ENCODE measurements around the gene ZNF777.
"Not testable (repeated sequence)": the region's sequence is repeated elsewhere in the genome, so short reads cannot be mapped to it uniquely, and the experiment has no call there.

Gene ZNF777

GRCh38 chr7:149495785-149496641 lies 35.2 kb upstream of the ZNF777 start:
- H3K27ac ChIP-seq (ENCODE audit: low read depth, low read length) = no peak overlapping the region

GRCh38 chr7:149494738-149495368 lies 34.0 kb upstream of the ZNF777 start:
- Histone ChIP-seq H3K9me3 (ENCODE audit: insufficient read depth, low read depth, low read length) (no peaks in the 10 kb centered on the region), H3K27ac (ENCODE audit: low read depth, low read length) (no peak overlapping the region), H3K36me3 (ENCODE audit: insufficient read depth, low read length) (peaks cover 43% of the 10 kb centered on the region), H3K9ac (ENCODE audit: low read depth, low read length) (no peak overlapping the region), H3K27me3 (ENCODE audit: insufficient read depth, low read length) (peaks cover 20% of the 10 kb centered on the region), H3K4me1 (ENCODE audit: insufficient read depth, low read length) (no peaks in the 10 kb centered on the region), H3K4me3 (ENCODE audit: low read length) (no peak overlapping the region)
- 94% methylated on average over 6 of the region's 6 CpGs for WGBS

More at GRCh38 chr7:149495785-149496641, 35.2 kb upstream of the ZNF777 start:
- Histone ChIP-seq H3K9me3 (ENCODE audit: insufficient read depth, low read depth, low read length) (no peaks in the 10 kb centered on the region), H3K4me1 (ENCODE audit: insufficient read depth, low read length) (no peaks in the 10 kb centered on the region), H3K9ac (ENCODE audit: low read depth, low read length) (no peak overlapping the region), H3K4me3 (ENCODE audit: low read length) (peak overlapping the region; percentile 87), H3K27me3 (ENCODE audit: insufficient read depth, low read length) (peaks cover 31% of the 10 kb centered on the region), H3K36me3 (ENCODE audit: insufficient read depth, low read length) (peaks cover 31% of the 10 kb centered on the region)
- 90% methylated on average over 11 of the region's 13 CpGs for WGBS

GRCh38 chr7:149493975-149494374 lies 33.1 kb upstream of the ZNF777 start:
- peaks cover 51% of the 10 kb centered on the region for H3K36me3 ChIP-seq (ENCODE audit: insufficient read depth, low read length)
- H3K9me3 ChIP-seq (ENCODE audit: insufficient read depth, low read depth, low read length); H3K9ac ChIP-seq (ENCODE audit: low read depth, low read length); H3K4me3 ChIP-seq (ENCODE audit: low read length); H3K27ac ChIP-seq (ENCODE audit: low read depth, low read length); H3K4me1 ChIP-seq (ENCODE audit: insufficient read depth, low read length): not testable (repeated sequence)
- 91% methylated on average over 16 of the region's 20 CpGs for WGBS
- peaks cover 11% of the 10 kb centered on the region; the same call in 1 of the 2 replicates for H3K27me3 ChIP-seq (ENCODE audit: insufficient read depth, low read length)

- Histone ChIP-seq H3K36me3 (ENCODE audit: insufficient read depth, low read length) (peaks cover 57% of the 10 kb centered on the region), H3K9ac (ENCODE audit: low read depth, low read length) (no peak overlapping the region), H3K4me3 (ENCODE audit: low read length) (no peak overlapping the region), H3K9me3 (ENCODE audit: insufficient read depth, low read depth, low read length) (no peaks in the 10 kb centered on the region), H3K4me1 (ENCODE audit: insufficient read depth, low read length) (no peaks in the 10 kb centered on the region), H3K27me3 (ENCODE audit: insufficient read depth, low read length) (peaks cover 5% of the 10 kb centered on the region; the same call in 1 of the 2 replicates), H3K27ac (ENCODE audit: low read depth, low read length) (no peak overlapping the region)
- WGBS = 96% methylated on average over 9 of the region's 9 CpGs
Measured at GRCh38 chr7:149493366-149493765, 32.5 kb upstream of the ZNF777 start.

- H3K27me3 ChIP-seq (ENCODE audit: insufficient read depth, low read length) = no peaks in the 10 kb centered on the region
- H3K27ac ChIP-seq (ENCODE audit: low read depth, low read length) = no peak overlapping the region
- H3K4me3 ChIP-seq (ENCODE audit: low read length) = no peak overlapping the region
- H3K36me3 ChIP-seq (ENCODE audit: insufficient read depth, low read length) = peaks cover 83% of the 10 kb centered on the region
- no peaks in the 10 kb centered on the region for H3K9me3 ChIP-seq (ENCODE audit: insufficient read depth, low read depth, low read length)
- H3K9ac ChIP-seq (ENCODE audit: low read depth, low read length) = no peak overlapping the region
- no peaks in the 10 kb centered on the region for H3K4me1 ChIP-seq (ENCODE audit: insufficient read depth, low read length)
- WGBS = 94% methylated on average over 15 of the region's 15 CpGs
Measured at GRCh38 chr7:149490083-149490760, 29.4 kb upstream of the ZNF777 start.

- Histone ChIP-seq H3K9me3 (ENCODE audit: insufficient read depth, low read depth, low read length) (no peaks in the 10 kb centered on the region), H3K27me3 (ENCODE audit: insufficient read depth, low read length) (no peaks in the 10 kb centered on the region), H3K27ac (ENCODE audit: low read depth, low read length) (no peak overlapping the region), H3K36me3 (ENCODE audit: insufficient read depth, low read length) (peaks cover 89% of the 10 kb centered on the region), H3K4me1 (ENCODE audit: insufficient read depth, low read length) (no peaks in the 10 kb centered on the region), H3K4me3 (ENCODE audit: low read length) (no peak overlapping the region), H3K9ac (ENCODE audit: low read depth, low read length) (no peak overlapping the region)
- 90% methylated on average over 14 of the region's 15 CpGs for WGBS
Measured at GRCh38 chr7:149489391-149490024, 28.6 kb upstream of the ZNF777 start.

- Histone ChIP-seq H3K27me3 (ENCODE audit: insufficient read depth, low read length) (no peaks in the 10 kb centered on the region), H3K9ac (ENCODE audit: low read depth, low read length) (no peak overlapping the region), H3K4me1 (ENCODE audit: insufficient read depth, low read length) (peaks cover 6% of the 10 kb centered on the region; the same call in 1 of the 2 replicates), H3K4me3 (ENCODE audit: low read length) (no peak overlapping the region), H3K27ac (ENCODE audit: low read depth, low read length) (no peak overlapping the region), H3K36me3 (ENCODE audit: insufficient read depth, low read length) (peaks cover 41% of the 10 kb centered on the region), H3K9me3 (ENCODE audit: insufficient read depth, low read depth, low read length) (peaks cover 17% of the 10 kb centered on the region)
- 100% methylated on average over 1 of the region's 1 CpG for WGBS
Measured at GRCh38 chr7:149479568-149479967, 18.7 kb upstream of the ZNF777 start.

- peaks cover 6% of the 10 kb centered on the region; the same call in 1 of the 2 replicates for H3K4me1 ChIP-seq (ENCODE audit: insufficient read depth, low read length)
- H3K27me3 ChIP-seq (ENCODE audit: insufficient read depth, low read length) = no peaks in the 10 kb centered on the region
- H3K4me3 ChIP-seq (ENCODE audit: low read length) = no peak overlapping the region
- H3K9me3 ChIP-seq (ENCODE audit: insufficient read depth, low read depth, low read length) = peaks cover 17% of the 10 kb centered on the region
- peaks cover 49% of the 10 kb centered on the region for H3K36me3 ChIP-seq (ENCODE audit: insufficient read depth, low read length)
- no peak overlapping the region for H3K27ac ChIP-seq (ENCODE audit: low read depth, low read length)
- H3K9ac ChIP-seq (ENCODE audit: low read depth, low read length) = no peak overlapping the region
- 90% methylated on average over 1 of the region's 1 CpG for WGBS
Measured at GRCh38 chr7:149478754-149479153, 17.9 kb upstream of the ZNF777 start.

GRCh38 chr7:149477494-149478443 lies 16.9 kb upstream of the ZNF777 start:
- WGBS = 86% methylated on average over 18 of the region's 18 CpGs
- Histone ChIP-seq H3K9ac (ENCODE audit: low read depth, low read length) (no peak overlapping the region), H3K4me3 (ENCODE audit: low read length) (no peak overlapping the region), H3K9me3 (ENCODE audit: insufficient read depth, low read depth, low read length) (peaks cover 17% of the 10 kb centered on the region), H3K36me3 (ENCODE audit: insufficient read depth, low read length) (peaks cover 58% of the 10 kb centered on the region), H3K27ac (ENCODE audit: low read depth, low read length) (no peak overlapping the region), H3K4me1 (ENCODE audit: insufficient read depth, low read length) (peaks cover 6% of the 10 kb centered on the region; the same call in 1 of the 2 replicates), H3K27me3 (ENCODE audit: insufficient read depth, low read length) (no peaks in the 10 kb centered on the region)

GRCh38 chr7:149476791-149477190 lies 15.9 kb upstream of the ZNF777 start:
- peaks cover 17% of the 10 kb centered on the region for H3K9me3 ChIP-seq (ENCODE audit: insufficient read depth, low read depth, low read length)
- 95% methylated on average over 12 of the region's 12 CpGs for WGBS
- H3K27me3 ChIP-seq (ENCODE audit: insufficient read depth, low read length) = no peaks in the 10 kb centered on the region
- no peak overlapping the region for H3K4me3 ChIP-seq (ENCODE audit: low read length)
- no peak overlapping the region for H3K9ac ChIP-seq (ENCODE audit: low read depth, low read length)
- peaks cover 6% of the 10 kb centered on the region; the same call in 1 of the 2 replicates for H3K4me1 ChIP-seq (ENCODE audit: insufficient read depth, low read length)
- H3K27ac ChIP-seq (ENCODE audit: low read depth, low read length) = no peak overlapping the region
- H3K36me3 ChIP-seq (ENCODE audit: insufficient read depth, low read length) = peaks cover 60% of the 10 kb centered on the region
